GM10266 (cell line): ENCODE measurements around the gene PTX4.

Experiments used
- DNase-seq: peaks from one replicate; pipeline ENCODE4 v3.0.0; 2012; ENCODE audit errors: extremely low spot score
- TF ChIP-seq, protein P1 (sequence below): IDR thresholded peaks from 2 replicates; pipeline ENCODE4 v1.5.1; 2012; ENCODE audit warnings: mild to moderate bottlenecking, low read depth; ENCODE audit not compliant: control insufficient read depth, insufficient read depth; ENCODE audit errors: missing control alignments

PTX4 gene

GRCh38 chr16:1503110-1503955 is 14.6 kb upstream of the PTX4 start:
- TF ChIP-seq, protein P1, sequence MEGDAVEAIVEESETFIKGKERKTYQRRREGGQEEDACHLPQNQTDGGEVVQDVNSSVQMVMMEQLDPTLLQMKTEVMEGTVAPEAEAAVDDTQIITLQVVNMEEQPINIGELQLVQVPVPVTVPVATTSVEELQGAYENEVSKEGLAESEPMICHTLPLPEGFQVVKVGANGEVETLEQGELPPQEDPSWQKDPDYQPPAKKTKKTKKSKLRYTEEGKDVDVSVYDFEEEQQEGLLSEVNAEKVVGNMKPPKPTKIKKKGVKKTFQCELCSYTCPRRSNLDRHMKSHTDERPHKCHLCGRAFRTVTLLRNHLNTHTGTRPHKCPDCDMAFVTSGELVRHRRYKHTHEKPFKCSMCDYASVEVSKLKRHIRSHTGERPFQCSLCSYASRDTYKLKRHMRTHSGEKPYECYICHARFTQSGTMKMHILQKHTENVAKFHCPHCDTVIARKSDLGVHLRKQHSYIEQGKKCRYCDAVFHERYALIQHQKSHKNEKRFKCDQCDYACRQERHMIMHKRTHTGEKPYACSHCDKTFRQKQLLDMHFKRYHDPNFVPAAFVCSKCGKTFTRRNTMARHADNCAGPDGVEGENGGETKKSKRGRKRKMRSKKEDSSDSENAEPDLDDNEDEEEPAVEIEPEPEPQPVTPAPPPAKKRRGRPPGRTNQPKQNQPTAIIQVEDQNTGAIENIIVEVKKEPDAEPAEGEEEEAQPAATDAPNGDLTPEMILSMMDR: no peak
- no peak for DNase-seq

DNA sequence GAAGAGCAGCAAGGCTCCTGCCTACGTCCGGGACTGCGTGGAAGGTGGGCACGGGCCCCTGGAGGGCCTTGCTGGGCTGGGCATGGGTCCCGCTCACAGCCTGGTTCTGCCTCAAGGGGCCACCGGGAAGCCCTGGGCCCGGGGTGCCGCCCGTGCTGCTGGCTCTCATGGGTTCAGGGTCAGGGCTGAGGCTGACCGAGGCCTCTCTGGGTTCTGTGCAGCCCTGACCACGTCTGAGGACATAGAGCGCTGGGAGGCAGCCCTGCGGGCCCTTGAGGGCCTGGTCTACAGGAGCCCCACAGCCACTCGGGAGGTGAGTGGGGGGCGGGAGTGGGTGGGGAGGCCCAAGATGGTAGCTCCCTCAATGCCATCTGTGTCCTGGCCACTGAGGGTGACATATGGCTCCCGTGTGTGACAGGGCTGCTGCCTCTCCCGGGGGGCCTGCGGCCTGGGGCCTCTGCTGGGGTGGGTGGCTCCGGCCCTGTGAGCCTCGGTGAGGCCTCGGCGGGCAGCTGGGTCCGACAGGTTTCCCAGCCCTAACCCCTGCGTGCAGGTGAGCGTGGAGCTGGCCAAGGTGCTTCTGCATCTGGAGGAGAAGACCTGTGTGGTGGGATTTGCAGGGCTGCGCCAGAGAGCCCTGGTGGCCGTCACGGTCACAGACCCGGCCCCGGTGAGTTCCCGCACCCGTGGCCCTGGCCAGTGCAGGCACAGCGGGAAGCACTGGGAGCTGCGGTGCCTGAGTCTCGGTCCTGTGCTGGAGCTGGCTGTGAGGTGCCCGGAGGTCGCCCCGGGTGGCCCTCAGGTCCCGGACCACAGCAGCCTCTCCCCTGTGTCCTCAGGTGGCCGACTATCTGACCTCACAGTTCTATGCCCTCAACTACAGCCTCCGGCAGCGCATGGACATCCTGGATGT is 13.6 kb upstream of the PTX4 start:
- TF ChIP-seq, protein P1: no peak
- no peak for DNase-seq

DNA sequence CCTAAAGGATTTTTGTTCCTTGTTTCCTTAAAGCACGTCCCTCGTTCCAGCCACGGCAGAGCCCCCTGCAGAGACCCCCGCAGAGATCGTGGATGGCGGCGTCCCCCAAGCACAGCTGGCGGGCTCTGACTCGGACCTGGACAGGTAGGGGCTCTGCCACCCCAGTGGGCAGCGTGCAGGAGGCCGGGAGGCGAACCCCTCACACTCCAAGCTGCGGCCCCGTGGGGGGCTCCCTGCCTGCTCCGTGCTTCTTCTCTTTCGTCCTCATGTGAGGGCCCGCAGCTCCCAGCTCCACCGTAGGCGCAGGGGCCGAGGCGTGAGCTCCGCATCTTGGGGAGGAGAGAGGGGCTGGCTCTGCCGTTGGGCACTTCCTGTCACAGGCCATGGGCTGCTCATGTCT is 12.9 kb upstream of the PTX4 start:
- DNase-seq: no peak
- TF ChIP-seq, protein P1: no peak

GRCh38 chr16:1500465-1501150 is 11.9 kb upstream of the PTX4 start:
- no peak for DNase-seq
- TF ChIP-seq, protein P1: no peak

- DNase-seq: no peak
- TF ChIP-seq, protein P1: no peak
These were observed 11.2 kb upstream of the PTX4 start for GRCh38 chr16:1499756-1500464.

DNA sequence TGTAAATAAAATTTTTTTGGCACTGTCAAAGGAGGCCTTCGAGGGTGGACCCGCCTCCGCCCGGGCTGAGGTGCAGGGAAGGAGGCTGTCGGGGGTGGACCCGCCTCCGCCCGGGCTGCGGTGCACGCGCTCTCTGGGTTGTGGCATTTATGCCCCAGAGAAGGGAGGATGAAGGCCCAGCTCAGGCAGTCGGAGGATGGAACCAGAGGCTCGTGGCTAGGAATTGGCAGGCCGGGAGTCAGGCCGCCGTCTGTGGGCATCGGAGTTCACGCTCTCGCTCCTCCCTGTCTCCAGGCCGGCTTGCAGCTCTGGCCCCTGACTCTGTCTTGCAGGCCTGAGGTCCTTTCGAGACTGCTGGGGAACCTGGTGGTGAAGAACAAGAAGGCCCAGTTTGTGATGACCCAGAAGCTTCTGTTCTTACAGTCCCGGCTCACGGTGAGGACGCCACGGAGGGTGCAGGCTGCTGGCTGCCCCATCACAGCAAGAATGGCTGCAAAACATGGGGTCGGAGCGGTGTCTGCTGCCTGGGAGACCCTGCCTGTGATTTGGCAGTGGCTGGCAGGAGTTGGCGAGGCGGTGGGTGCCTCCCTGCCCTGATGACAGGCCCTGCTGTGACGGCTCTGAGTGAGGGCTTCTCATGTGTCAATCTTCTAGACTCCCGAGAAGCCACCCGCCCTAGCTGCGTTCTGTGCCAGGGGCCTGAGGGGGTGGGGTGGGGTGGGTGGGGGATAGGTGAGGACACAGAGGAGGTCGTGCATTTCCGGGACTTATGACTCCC is 10.3 kb upstream of the PTX4 start:
- TF ChIP-seq, protein P1: no peak
- no peak for DNase-seq
